ENCODE data around the gene C1orf198.

C1orf198 gene

DNA sequence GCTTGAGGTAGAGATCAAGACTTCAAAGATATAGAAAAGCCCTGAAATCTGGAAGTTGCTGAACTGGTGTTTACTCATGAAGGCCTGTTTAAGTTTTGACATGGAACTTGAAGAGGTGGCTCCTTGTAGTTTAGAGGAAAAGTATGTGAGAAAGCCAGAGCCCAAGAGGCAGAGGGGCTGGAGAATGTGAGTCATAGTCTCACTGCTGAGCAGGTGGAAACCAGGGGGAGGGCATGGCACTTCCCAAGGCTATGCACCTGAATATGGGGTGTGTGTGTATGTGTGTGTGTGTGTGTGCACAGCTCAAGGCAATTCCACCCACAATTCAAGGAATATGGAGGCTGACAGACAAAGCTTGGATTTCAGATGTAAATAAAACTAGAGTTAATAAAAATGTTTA, 46.8 kb upstream of the C1orf198 start:
- Histone ChIP-seq H3K4me3 (ENCODE audit: low read length, poor library complexity, severe bottlenecking) (no peak overlapping the region), H3K36me3 (ENCODE audit: insufficient read depth, low read length) (peaks cover 8% of the 10 kb centered on the region), H2AFZ (ENCODE audit: low read length) (no peak overlapping the region), H3K9me2 (replicated peaks; ENCODE audit: low read depth, low read length) (no peaks in the 10 kb centered on the region), H3K9ac (ENCODE audit: low read depth, low read length, poor library complexity, severe bottlenecking) (no peak overlapping the region), H3K4me2 (ENCODE audit: low read depth, low read length, poor library complexity, severe bottlenecking) (no peak overlapping the region), H4K20me1 (ENCODE audit: insufficient read depth, low read length, poor library complexity, severe bottlenecking) (no peaks in the 10 kb centered on the region), H3F3A (ENCODE audit: low read depth) (no peaks in the 10 kb centered on the region), H3K79me2 (ENCODE audit: insufficient read depth, low read length) (no peaks in the 10 kb centered on the region), H3K9me3 (ENCODE audit: insufficient read depth, low read depth, low read length) (no peaks in the 10 kb centered on the region), H3K27me3 (ENCODE audit: insufficient read depth, low read length, poor library complexity, severe bottlenecking) (no peaks in the 10 kb centered on the region), H3K4me1 (ENCODE audit: insufficient read depth, low read length, poor library complexity, severe bottlenecking) (peaks cover 6% of the 10 kb centered on the region)
- TF ChIP-seq, protein P1, sequence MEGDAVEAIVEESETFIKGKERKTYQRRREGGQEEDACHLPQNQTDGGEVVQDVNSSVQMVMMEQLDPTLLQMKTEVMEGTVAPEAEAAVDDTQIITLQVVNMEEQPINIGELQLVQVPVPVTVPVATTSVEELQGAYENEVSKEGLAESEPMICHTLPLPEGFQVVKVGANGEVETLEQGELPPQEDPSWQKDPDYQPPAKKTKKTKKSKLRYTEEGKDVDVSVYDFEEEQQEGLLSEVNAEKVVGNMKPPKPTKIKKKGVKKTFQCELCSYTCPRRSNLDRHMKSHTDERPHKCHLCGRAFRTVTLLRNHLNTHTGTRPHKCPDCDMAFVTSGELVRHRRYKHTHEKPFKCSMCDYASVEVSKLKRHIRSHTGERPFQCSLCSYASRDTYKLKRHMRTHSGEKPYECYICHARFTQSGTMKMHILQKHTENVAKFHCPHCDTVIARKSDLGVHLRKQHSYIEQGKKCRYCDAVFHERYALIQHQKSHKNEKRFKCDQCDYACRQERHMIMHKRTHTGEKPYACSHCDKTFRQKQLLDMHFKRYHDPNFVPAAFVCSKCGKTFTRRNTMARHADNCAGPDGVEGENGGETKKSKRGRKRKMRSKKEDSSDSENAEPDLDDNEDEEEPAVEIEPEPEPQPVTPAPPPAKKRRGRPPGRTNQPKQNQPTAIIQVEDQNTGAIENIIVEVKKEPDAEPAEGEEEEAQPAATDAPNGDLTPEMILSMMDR (conservative IDR thresholded peaks at IDR 0.05; ENCODE audit: low read length): no peak
- no peak for TF ChIP-seq EZH2phosphoT487 (IDR thresholded peaks at IDR 0.05; ENCODE audit: borderline replicate concordance)

DNA sequence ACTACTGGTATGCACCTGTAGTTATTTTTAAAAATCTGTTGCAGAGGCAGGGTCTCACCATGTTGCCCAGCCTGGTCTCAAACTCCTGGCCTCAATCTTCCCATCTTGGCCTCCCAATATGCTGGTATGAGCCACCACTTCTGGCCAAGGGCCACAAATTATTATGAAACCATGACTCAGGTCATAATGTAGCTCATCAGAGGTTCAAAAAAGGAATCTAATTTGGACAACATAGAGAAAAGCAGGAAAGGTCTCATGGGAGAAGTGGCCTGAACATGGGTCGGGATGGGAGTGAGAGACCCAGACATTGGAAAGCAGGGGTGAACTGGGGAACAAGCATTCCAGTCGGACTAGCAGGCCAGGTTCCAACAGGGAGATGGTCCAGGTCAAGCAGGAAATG, 45.2 kb upstream of the C1orf198 start:
- Histone ChIP-seq H4K20me1 (ENCODE audit: insufficient read depth, low read length, poor library complexity, severe bottlenecking) (no peaks in the 10 kb centered on the region), H3K36me3 (ENCODE audit: insufficient read depth, low read length) (peaks cover 4% of the 10 kb centered on the region; the same call in 1 of the 2 replicates), H2AFZ (ENCODE audit: low read length) (no peak overlapping the region), H3K9me2 (replicated peaks; ENCODE audit: low read depth, low read length) (no peaks in the 10 kb centered on the region), H3K4me2 (ENCODE audit: low read depth, low read length, poor library complexity, severe bottlenecking) (no peak overlapping the region), H3F3A (ENCODE audit: low read depth) (no peaks in the 10 kb centered on the region), H3K27me3 (ENCODE audit: insufficient read depth, low read length, poor library complexity, severe bottlenecking) (no peaks in the 10 kb centered on the region), H3K4me1 (ENCODE audit: insufficient read depth, low read length, poor library complexity, severe bottlenecking) (peaks cover 6% of the 10 kb centered on the region), H3K9ac (ENCODE audit: low read depth, low read length, poor library complexity, severe bottlenecking) (no peak overlapping the region), H3K9me3 (ENCODE audit: insufficient read depth, low read depth, low read length) (no peaks in the 10 kb centered on the region), H3K79me2 (ENCODE audit: insufficient read depth, low read length) (no peaks in the 10 kb centered on the region), H3K4me3 (ENCODE audit: low read length, poor library complexity, severe bottlenecking) (no peak overlapping the region)
- TF ChIP-seq EZH2phosphoT487 (IDR thresholded peaks at IDR 0.05; ENCODE audit: borderline replicate concordance): no peak
- TF ChIP-seq, protein P1 (conservative IDR thresholded peaks at IDR 0.05; ENCODE audit: low read length): no peak

DNA sequence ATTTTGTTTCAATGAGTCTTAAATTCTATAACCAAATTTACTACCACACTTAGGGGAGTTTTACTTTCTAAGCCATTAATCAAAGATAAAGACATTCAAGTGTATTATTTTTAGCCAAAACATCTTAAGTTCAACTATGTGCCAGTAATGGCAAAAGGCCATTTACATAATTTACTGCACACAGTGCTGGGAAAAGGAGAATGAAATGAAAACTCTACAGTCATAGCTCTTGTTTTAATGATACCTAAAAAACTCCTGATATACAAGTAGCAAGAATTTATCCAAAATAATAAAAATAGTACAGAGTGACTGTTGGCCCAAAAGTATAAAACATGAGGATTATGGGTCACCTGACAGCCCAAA, 42.4 kb upstream of the C1orf198 start:
- no peaks in the 10 kb centered on the region for H3F3A ChIP-seq (ENCODE audit: low read depth)
- H3K9me3 ChIP-seq (ENCODE audit: insufficient read depth, low read depth, low read length): no peaks in the 10 kb centered on the region
- H3K4me1 ChIP-seq (ENCODE audit: insufficient read depth, low read length, poor library complexity, severe bottlenecking): no peaks in the 10 kb centered on the region
- H3K9ac ChIP-seq (ENCODE audit: low read depth, low read length, poor library complexity, severe bottlenecking): no peak overlapping the region
- TF ChIP-seq, protein P1 (conservative IDR thresholded peaks at IDR 0.05; ENCODE audit: low read length): no peak
- TF ChIP-seq EZH2phosphoT487 (IDR thresholded peaks at IDR 0.05; ENCODE audit: borderline replicate concordance): no peak
- H2AFZ ChIP-seq (ENCODE audit: low read length): no peak overlapping the region
- H3K4me3 ChIP-seq (ENCODE audit: low read length, poor library complexity, severe bottlenecking): no peak overlapping the region
- no peaks in the 10 kb centered on the region for H3K27me3 ChIP-seq (ENCODE audit: insufficient read depth, low read length, poor library complexity, severe bottlenecking)
- no peaks in the 10 kb centered on the region for H3K79me2 ChIP-seq (ENCODE audit: insufficient read depth, low read length)
- H3K9me2 ChIP-seq (replicated peaks; ENCODE audit: low read depth, low read length): no peaks in the 10 kb centered on the region
- H3K36me3 ChIP-seq (ENCODE audit: insufficient read depth, low read length): peaks cover 12% of the 10 kb centered on the region; the same call in 1 of the 2 replicates
- no peaks in the 10 kb centered on the region for H4K20me1 ChIP-seq (ENCODE audit: insufficient read depth, low read length, poor library complexity, severe bottlenecking)
- H3K4me2 ChIP-seq (ENCODE audit: low read depth, low read length, poor library complexity, severe bottlenecking): no peak overlapping the region

Data from Loucy (cell line).